GM21786 (cell line): ENCODE results near the gene GBGT1.
A peak's percentile ranks its signal among the peaks of the same experiment; 100 is the strongest.

ENCODE experiments used
- ATAC-seq: cut with Tn5 transposase; IDR thresholded peaks from one replicate; pipeline ENCODE4 v1.9.1; 2021; ENCODE audit not compliant: unreplicated experiment

GBGT1 gene

GRCh38 chr9:133117271-133118178 is 46.2 kb downstream of the GBGT1 start:
- no peak for ATAC-seq

GRCh38 chr9:133116346-133117231 is 47.1 kb downstream of the GBGT1 start:
- ATAC-seq, result no peak

- peak; percentile 75 for ATAC-seq
Observed at GRCh38 chr9:133115604-133116345, 47.9 kb downstream of the GBGT1 start.

GRCh38 chr9:133114886-133115603 is 48.7 kb downstream of the GBGT1 start:
- no peak for ATAC-seq

GRCh38 chr9:133113949-133114885 is 49.5 kb downstream of the GBGT1 start:
- no peak for ATAC-seq

GRCh38 chr9:133113163-133113948 is 50.4 kb downstream of the GBGT1 start:
- no peak for ATAC-seq

GRCh38 chr9:133112663-133113026 is 51.1 kb downstream of the GBGT1 start:
- no peak for ATAC-seq

- ATAC-seq, result no peak
Observed at GRCh38 chr9:133111808-133112662, 51.7 kb downstream of the GBGT1 start.

- ATAC-seq, result no peak
Observed at GRCh38 chr9:133109931-133110650, 53.6 kb downstream of the GBGT1 start.

GRCh38 chr9:133108794-133109641 is 54.7 kb downstream of the GBGT1 start:
- ATAC-seq, result no peak

GRCh38 chr9:133107961-133108793 is 55.5 kb downstream of the GBGT1 start:
- ATAC-seq, result no peak

- no peak for ATAC-seq
Observed at GRCh38 chr9:133107245-133107722, 56.4 kb downstream of the GBGT1 start.

GRCh38 chr9:133106511-133107244 is 57.0 kb downstream of the GBGT1 start:
- no peak for ATAC-seq

- ATAC-seq, result no peak
Observed at GRCh38 chr9:133105461-133105770, 58.3 kb downstream of the GBGT1 start.
